Measurements from ENCODE around the gene CDK14.

Gene CDK14

DNA sequence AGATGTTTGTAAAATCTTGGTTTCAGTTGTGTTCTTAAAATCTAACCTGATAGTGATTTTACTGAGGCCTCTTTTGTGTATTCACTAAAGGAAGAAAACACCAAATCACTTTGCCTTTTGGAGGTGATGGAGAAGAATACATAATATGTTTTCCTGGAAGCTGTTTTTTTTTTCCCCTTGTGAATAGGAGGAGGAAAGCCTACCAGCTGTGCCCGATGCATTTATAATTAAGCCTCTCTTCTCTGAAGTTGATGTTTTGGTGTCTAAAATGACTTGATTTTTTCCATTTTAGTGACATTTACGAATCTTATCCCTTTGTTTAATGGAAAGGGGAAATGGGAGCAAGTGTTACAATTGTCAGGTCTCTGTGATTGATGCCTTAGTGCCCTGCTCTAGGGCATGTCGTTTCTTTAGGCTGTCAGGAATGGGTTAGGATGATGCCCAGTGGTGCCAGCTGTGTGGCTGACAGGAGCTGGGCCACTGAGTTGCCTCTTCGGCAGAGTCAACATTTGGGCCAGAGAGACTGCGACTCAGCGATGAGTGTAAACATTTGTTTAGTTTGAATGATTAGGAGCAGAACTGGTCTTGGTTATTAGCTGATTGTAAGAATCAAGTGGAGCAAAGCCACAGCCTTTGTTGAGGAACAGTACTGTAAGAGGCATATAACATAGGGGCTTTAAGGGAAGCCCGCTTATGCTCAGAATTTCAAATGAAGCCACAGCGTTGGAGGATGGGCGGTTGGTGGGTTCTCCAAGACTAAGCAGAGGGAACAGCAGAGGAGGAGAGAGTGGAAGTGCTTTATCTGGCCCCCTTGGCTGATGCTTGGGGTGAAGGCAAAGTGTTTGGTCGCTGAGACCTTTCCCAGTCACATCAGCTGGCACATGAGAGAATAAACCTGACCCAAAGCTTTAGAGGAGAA is 81.6 kb downstream of the CDK14 start:
- no peak for DNase-seq (ENCODE audit: low read depth in 2 of 2, low spot score in 1 of 2)

DNA sequence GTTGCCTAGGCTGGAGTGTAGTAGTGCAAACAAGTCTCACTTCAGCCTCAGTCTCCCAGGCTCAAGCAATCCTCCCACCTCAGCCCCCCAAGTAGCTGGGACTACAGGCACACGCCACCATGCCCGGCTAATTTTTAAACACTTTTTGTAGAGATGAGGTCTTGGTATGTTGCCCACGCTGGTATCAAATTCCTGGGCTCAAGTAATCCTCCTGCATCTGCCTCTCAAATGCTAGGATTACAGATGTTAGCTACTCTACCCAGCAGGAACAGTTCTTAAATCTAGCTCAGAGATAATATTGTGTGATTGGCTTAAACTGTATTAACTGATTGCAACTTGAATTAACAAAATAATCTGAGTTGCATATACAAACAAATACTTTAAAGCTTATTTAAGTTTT is 82.9 kb downstream of the CDK14 start:
- no peak for DNase-seq (ENCODE audit: low read depth in 2 of 2, low spot score in 1 of 2)

DNA sequence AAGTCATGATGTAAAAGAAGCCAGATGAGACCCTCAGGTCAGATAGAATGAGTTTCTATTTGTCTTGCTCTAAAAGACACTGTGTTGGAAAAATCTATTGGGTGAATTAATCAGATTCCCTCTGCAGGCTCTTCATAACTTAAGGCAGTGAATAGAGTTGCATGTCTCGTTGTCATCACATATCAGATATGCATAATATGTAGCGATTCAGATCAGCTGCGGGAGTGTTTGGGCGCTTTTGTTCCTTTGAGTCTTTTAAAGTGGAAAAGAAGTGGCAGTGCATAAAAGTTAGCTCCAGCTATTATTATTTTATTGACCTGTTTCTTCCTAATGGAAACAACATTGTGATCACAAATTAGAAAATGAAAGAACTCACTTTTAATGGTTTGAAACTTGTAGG is 84.4 kb downstream of the CDK14 start:
- no peak for DNase-seq (ENCODE audit: low read depth in 2 of 2, low spot score in 1 of 2)

DNA sequence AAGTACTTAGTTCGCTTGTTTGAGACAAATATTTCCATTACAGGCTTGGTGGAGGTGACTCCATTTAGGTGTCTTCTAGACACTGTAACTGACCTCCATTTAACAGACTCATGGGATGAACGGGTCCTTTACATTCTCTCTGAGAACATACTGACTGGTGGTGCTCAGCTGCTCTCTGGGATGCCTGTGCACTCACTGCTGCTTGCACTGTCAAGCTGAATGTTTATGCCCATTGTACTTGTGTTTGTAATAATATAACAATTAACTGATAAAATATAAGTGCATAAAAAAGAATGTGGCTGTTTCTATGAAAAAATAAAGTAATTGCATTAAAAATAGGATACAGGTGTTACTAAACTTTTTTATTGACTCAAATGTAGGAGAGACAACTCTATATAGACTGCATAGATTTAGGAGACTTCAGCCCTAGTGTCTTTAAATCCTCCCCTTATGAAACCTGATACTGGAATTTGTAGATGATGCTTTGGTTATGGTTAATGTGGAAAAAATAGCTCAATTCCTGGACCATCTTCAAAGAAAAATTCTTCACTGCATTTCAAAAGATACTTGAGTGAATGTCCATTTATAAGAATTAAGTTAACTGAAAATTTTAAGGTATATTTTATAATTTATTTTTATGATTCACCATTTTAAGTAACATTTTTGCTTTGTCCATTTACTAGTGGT is 85.4 kb downstream of the CDK14 start:
- DNase-seq (ENCODE audit: low read depth in 2 of 2, low spot score in 1 of 2), result no peak

DNA sequence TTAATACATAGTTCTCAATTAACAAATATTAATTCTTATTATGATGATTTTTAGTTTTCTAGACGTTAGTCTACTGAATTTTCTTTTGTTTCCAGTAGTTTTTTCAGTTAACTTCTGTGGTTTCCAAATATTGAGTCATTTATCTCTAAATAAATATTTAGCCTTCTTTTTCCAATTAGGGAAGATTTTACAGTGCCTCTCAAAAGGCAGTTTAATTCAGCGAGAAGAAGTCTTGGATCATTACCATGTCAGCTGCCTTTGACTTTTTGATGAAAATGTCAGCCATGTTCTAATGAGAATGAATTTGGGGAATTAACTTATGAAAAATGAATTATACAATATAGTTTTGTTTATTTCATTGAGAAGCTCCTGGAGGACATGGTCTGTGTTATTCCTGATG is 90.0 kb downstream of the CDK14 start:
- DNase-seq (ENCODE audit: low read depth in 2 of 2, low spot score in 1 of 2), result no peak

DNA sequence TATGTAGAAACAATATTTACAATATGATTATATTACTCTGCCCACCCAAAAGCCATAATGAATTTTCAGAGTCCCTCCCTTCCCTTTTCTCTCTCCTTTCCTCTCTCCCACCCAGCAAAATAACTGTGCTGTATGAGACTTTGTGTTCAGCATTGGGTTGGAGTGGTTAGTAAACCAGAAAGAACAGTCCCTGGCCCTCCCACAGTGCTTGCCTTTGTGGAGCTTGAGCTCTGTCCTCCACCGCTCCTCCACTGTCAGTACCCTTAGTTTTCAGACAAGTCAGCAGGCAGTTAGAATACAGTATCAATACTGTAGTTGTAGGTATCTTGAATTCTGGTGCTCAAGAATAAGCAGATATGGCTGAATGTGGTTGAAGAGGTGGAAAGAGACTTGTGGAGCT is 92.7 kb downstream of the CDK14 start:
- DNase-seq (ENCODE audit: low read depth in 2 of 2, low spot score in 1 of 2), result no peak

DNA sequence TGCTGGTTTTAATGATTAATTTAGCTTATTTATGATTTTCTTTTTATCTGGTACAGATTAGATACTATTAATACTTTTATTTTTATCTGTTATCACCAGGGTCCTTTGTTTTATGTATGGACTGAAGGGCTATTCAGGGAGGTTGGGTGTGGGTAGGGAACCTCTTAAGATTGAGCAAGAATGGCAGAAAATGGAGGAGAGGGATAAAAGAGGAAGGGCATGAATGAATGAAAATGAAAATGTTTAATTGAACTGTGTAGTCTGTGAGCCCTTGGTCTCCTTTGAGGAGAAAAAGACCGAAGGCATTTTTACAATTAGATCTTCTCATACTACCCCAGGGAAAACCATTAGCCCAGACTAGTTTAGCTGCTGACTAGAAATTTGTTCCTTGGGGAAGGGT is 93.1 kb downstream of the CDK14 start:
- no peak for DNase-seq (ENCODE audit: low read depth in 2 of 2, low spot score in 1 of 2)

DNA sequence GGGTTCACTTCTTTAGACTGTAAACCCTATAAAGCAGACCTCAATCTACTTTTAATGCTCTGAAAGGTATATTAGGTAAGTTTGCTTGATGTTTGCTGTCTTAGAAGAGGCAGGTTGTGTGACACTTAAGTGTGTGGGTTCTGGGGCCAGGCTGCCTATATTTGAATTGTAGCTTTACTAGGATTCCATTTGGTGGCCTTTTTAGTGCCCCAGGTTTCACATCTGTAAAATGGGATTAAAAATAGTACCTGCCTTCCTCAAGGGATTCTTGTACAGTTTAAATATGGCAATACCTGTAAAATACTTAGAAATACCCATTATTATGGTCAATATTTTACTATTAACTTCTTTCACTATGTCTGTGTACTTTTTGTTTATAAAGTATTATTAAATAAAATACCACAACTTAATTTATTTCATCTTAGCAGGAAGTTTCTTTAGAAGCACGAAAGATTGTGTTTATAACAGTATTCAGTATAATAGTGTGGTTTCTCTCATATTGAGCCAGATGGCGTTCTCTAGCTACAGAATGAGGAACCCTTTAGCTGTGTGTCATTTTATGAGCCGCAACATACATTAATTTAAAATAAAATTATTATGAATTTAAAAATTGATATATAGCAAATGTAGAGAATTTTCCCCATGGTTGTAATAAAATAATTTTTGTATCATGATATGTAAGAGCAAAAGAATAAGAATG is 94.2 kb downstream of the CDK14 start:
- DNase-seq (ENCODE audit: low read depth in 2 of 2, low spot score in 1 of 2), result no peak

DNA sequence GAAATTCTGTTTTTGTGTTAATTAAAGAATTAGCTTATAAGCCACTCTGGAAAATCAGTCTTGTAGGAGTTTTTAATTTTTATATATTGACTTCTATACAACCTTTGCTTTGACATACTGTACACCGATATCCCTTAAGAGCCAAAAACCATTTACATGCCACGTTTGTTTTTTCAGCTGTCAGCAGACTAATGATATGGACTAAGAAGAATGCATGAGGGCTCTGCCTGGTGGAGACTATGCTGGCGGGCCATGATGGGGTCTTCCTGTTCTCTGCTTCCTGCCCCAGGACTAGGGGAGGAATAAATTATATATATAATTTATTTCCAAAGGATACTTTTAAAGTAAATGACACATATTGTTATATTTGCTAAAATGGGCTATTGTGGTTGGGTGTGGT is 96.3 kb downstream of the CDK14 start:
- DNase-seq (ENCODE audit: low read depth in 2 of 2, low spot score in 1 of 2), result no peak

DNA sequence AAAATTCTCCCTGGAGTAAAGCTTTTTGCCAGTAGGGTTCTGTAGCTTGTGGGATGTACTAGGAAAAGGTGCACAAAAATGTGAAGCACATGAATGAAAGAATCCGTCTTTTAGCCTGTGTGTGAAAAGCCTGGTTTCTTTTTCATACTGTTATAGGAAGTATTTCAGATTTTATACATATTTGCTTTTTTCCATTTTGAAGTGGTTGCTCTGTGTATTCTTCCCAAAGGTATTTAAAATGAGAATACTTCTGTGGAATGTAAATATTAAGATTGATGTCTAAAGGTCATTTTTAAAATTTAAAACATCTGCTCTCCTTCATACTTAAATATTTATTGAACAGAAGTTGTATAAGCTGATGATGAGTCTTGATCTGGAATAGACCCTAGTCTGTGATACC is 96.8 kb downstream of the CDK14 start:
- DNase-seq (ENCODE audit: low read depth in 2 of 2, low spot score in 1 of 2), result no peak

DNA sequence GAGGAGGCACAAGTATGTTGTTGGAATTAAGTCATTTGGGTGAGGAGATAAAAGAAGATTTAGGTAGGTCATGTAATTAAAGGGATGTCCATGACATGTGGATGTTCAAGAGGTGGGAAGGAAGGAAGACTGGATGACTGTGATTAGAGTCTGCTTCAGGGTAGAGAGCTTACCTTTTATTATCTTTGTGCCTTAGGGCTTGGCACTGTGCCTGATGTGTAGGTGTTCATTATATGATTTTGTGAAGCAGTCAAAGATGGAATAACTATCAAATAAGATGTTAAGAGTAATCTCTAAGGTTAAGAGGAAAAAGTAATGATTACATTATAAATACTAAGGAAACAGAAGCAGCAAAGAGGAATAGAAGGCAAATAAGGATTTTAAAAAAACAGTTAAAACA is 97.8 kb downstream of the CDK14 start:
- no peak for DNase-seq (ENCODE audit: low read depth in 2 of 2, low spot score in 1 of 2)

DNA sequence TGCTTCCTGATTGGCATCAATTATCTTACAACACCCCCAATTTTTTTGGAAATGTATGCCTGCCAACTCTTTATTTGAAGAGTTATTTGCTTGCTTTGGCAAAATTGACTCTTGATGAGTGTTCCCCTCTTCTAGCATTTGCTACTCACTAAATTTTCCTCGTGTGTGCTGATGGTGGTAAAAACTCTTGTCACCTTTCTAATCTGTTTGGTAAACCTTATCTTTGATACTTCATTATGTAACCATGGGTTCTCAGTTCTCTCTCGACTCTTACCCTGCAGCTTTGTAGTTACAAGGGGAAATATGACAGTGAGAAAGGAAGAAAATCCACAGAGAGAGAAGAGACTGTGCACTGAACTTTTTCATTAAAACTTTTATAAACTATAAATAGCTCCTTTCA is 102.5 kb downstream of the CDK14 start:
- DNase-seq (ENCODE audit: low read depth in 2 of 2, low spot score in 1 of 2), result no peak

DNA sequence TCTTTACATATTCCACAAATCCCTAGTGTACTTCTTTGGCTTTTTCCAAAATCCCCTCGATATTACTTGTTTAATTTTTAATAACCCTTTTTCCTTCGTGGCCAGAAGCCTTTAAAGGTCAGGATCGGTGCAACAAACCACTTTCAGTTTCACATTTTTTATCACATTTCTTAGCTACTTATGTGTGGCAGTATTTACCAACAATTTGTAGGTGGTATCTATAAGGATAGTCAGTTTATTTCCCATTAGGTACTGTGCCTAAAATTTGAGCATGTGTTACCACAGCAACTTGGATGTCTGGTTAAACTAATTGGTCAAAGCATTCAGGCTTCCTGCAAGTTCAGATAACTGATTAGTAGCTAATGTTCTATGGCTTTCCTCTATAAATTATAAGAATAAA is 104.9 kb downstream of the CDK14 start:
- DNase-seq (ENCODE audit: low read depth in 2 of 2, low spot score in 1 of 2), result no peak

DNA sequence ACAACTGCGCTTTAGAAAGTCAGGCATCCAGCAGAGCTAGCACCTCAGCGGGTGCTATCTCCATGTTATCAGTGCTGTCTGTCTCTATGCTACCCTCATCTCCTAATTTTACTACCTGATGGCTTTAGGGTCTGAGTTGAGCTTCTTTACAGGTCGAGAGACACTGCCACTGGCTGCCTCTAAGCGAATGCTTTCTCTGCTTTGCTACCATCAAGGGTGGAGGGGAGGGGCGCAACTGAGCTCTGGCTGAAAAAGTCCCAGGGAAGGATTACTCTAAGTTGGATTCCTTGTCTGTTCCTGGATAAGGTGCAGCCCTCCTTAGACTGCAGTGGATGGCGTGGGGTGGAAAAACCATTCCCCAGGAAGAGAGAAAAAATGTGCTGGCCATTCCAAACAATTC is 105.7 kb downstream of the CDK14 start:
- DNase-seq (ENCODE audit: low read depth in 2 of 2, low spot score in 1 of 2), result no peak

DNA sequence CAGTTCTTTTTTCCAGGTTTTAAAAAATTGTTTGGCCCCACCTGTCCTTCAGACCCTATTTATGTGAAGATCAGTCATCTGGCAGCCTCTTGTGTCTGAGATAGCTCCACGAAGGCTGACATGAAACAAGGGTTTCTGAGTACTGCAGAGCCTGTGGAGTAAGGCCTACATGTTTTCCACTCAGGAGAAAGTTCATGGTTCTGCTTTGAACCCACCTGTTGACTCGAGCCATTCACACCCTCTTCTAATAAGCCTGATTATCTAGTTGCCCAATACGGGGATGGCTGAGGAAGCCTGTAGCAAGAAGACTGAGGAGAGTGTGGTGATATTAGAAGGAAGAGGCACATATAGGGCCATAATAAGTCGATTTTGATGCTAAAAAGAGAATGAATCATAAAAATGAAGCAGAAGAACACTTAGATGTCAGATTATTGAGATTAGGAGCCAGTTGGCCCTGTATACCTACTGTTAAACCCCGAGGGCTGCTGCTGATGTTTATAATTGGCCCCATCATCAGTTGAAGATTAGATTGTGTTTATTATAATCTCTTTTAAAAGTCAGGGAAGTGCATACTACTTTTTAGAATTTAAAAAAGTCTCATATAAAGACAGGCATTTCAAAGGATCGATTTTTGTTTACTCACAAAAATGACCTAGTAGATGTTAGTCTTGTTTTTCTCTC is 109.4 kb downstream of the CDK14 start:
- no peak for DNase-seq (ENCODE audit: low read depth in 2 of 2, low spot score in 1 of 2)

DNA sequence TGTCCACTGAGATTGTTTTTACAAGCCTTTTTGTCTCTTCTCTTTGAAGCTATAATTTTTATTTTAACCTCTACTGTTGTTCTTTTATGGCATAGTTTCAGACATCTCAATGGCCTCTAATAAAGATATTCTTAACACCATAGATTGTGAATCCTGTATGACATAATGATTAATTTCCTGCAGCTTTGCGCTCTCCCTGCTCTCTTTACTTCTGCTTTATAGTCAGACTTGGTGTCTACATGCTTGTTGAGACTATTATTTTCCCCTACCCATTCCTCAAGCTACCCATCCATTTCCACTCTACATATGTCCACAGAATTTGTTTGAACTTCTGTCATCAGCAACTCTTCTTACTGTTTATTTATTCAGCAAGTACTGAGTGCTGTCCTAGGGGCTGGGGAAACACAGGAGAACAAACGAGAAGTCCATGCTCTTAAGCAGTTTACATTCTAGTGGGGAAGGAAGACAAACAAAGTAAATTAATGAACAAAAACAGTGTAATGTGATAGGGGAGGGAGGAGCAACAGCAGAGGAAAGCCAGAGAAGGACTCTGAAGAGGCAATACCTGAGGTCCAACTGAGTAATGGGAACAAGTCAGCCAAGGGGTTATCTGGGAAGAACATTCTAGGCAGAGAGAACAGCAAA is 110.1 kb downstream of the CDK14 start:
- no peak for DNase-seq (ENCODE audit: low read depth in 2 of 2, low spot score in 1 of 2)

DNA sequence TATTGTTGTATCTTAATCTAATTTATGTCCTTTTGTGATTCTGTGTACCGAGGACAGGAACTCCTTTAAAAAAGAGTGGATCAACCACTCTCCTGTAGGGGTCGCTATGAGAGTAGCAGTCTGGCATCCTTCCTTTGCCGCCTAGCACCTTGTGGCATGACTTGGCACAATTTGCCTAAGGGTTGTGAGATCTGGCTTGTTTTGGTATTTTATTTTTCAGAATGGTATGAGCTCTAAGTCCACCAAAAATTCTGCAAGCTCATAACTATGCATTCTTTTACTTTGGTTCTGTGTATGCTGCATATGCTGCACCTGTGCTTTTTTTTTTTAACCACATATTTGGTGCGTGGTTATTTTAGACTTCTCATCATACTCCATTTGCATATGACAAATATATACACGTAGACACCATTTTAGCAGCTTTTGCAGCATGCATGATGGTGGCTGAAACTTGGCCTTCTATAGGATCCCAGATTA is 112.8 kb downstream of the CDK14 start:
- no peak for DNase-seq (ENCODE audit: low read depth in 2 of 2, low spot score in 1 of 2)

DNA sequence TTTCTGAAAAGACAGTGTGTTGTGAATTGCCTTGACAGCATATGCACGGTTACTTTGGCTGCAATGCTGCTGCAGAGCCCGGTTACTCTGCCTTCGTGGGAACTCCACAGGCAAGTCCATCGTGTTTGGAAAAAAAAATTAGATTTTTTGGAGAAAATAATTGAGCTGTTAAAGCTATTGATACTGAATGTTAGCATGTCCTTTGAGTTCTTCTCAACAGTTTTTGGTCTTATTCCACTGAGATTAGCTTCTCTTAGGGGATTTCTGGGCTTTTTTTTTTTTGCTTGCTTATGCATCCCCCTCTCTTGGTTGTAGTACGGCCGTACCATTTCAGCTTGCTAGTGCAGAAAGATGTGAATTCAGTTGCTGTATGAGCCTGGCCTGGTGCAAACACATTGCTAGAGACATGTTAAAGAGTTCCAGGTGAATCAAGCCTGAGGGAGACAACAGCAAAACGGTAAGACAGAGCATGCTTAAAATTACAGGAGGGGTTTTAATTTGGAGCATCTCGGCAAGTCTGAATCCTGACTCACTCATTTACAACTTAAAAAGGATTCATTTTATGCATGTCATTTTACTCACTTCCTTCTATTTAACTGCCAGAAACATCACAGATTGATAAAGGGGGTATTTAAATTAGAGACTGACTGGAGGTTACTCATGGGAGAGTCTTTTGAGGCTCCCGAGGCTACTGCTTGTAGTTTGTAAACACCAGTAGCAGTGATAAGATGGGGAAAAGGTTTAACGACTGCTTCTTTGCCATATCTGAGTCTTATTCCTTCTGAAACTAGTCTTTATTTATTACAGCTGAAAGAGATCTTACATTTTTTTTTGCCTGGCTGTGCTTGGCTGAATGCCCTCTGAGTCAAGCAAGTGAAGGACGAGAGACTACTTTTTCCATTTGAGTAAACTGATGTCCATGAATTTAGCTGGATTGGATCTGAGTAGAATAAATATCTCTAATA is 113.7 kb downstream of the CDK14 start:
- no peak for DNase-seq (ENCODE audit: low read depth in 2 of 2, low spot score in 1 of 2)

DNA sequence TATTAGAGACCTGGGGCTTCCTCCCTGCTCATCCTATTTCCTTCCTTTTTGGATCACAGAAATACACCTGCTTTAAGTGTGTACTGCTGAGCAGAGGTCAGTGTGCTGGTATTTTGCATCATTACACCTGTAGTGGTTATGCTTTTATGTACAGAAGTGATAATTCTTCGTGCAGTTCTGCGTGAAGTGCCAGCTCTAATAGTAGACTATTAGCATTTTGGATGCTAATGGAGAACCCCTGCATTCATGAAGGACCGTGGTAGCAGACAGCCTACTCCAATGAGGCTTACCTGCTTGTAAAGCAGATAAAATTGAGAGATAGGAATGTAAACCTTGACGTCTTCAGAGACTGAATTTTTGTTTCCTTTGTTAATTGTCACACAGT is 114.3 kb downstream of the CDK14 start:
- no peak for DNase-seq (ENCODE audit: low read depth in 2 of 2, low spot score in 1 of 2)

DNA sequence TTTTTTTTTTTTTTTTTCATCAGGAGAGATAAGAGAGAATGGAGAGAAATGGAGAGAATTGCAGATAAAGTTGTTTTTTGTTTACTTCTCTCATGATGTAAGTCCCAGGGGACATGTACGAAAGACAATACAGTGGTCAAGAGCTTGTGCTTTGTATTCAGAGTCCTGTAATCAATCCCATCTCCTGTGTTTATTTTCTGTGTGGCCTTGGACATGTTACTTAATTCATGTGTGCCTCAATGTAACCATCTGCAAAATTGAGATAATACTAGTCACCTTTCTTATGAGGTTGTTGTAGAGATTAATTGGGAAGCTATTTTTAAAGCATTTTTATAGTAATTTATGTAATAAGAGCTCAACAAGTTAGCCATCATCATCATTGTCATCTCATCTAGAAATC is 117.5 kb downstream of the CDK14 start:
- no peak for DNase-seq (ENCODE audit: low read depth in 2 of 2, low spot score in 1 of 2)
